Motor neuron (in vitro differentiated cells): Measurements from ENCODE around the gene SGPP1. TPM values are rescaled to one million over a fixed set of nuclear protein-coding genes. Genes with fewer than 3 reads are reported as not detected.
"Not testable (repeated sequence)": the region's sequence is repeated elsewhere in the genome, so short reads cannot be mapped to it uniquely, and the experiment has no call there.

ENCODE experiments used
- ATAC-seq, 8 experiments: fragments of 200-7000 bp; cut with Tn5 transposase; replicated peaks in 6 of 8; 2 replicates each; pipeline ENCODE4 v1.8.0; 2021; ENCODE audit warnings: mild to moderate bottlenecking in 8 of 8, moderate library complexity in 8 of 8
- H3K27ac ChIP-seq, 2 donors: fragments of 250-450 bp; sonication (Bioruptor Pico); 2 replicates each; pipeline ENCODE4 v1.9.0; 2021; ENCODE audit warnings: antibody characterized with exemption in 2 of 2, mild to moderate bottlenecking in 2 of 2, moderate library complexity in 1 of 2
- H3K4me1 ChIP-seq, 2 donors: fragments of 250-450 bp; sonication (Bioruptor Pico); replicated peaks in 1 of 2; 2 replicates each; pipeline ENCODE4 v1.6.1; 2021; ENCODE audit warnings: antibody characterized with exemption in 2 of 2, mild to moderate bottlenecking in 2 of 2, moderate library complexity in 1 of 2
- H3K4me3 ChIP-seq, 5 donors: fragments of 250-450 bp; sonication (Bioruptor Pico); 2 replicates each; pipeline ENCODE4 v1.9.0; 2021; ENCODE audit warnings: antibody characterized with exemption in 5 of 5, mild to moderate bottlenecking in 5 of 5, moderate library complexity in 4 of 5
- WGBS, 10 experiments: fragments of 450-650 bp; shearing (Covaris generic); methylation state at CpG; one replicate each; pipeline ENCODE4 v1.0.0; 2022; 5-methylcytosine and 5-hydroxymethylcytosine counted together
- in situ Hi-C, 9 experiments: fragments of 400-800 bp; cut with MboI; loops; one replicate each; pipeline ENCODE4 v1.15.0; 2021; ENCODE audit warnings: low sequenced_read_pairs in 9 of 9, low pct_unique_long_range_greater_than_20kb in 2 of 9; ENCODE audit not compliant: unreplicated experiment in 9 of 9
- total RNA-seq, 8 experiments: library from RNA; unstranded; fragments of 300-600 nt; gene quantifications; 2 replicates each; pipeline versions ENCODE4 v1.2.3 to v1.2.4, GENCODE V29; 2022

The SGPP1 gene
- total RNA-seq, 8 experiments from 2014 or later: 6.2 to 16.8 (median 8.5) TPM

DNA sequence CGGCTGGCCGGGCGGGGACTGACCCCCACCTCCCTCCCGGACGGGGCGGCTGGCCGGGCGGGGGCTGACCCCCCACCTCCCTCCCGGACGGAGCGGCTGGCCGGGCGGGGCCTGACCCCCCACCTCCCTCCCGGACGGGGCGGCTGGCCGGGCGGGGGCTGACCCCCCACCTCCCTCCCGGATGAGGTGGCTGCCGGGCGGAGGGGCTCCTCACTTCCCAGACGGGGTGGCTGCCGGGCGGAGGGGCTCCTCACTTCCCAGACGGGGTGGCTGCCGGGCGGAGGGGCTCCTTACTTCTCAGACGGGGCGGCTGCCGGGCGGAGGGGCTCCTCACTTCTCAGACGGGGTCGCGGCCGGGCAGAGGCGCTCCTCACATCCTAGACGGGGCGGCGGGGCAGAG is 23.2 kb upstream of the SGPP1 start:
- ATAC-seq, in situ Hi-C loops, H3K27ac ChIP-seq, H3K4me1 ChIP-seq, H3K4me3 ChIP-seq: not testable (repeated sequence)
- no CpG with 5 or more reads among the region's 39 CpGs for WGBS, 10 experiments

DNA sequence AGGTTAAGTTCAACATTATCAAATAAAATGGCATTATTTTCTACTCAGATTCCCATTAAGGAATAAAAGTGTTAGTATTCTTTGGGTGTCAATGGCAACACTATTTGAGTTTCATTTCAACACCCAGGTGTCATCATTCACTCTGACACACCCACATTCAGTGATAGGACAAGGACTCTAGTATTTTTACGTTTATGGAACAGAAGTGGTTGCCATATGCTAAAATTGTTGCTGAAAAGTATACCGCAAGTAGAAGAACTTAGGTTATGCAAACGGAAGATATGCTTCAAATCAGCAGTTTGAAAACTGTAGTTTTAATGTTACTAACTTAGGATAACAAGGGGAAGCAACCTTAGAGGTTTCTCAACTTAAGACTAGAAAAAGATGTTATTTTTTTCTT is 20.0 kb upstream of the SGPP1 start:
- in situ Hi-C loops: no loop called here
- WGBS, 10 experiments: 27 to 100% (median 67%) methylated on average over 2 to 3 of the region's 3 CpGs; no CpG with 5 or more reads in 1 of the 10 experiments
- H3K4me1 ChIP-seq: no peaks in the 10 kb centered on the region
- ATAC-seq: no peak
- H3K4me3 ChIP-seq: no peak overlapping the region
- H3K27ac ChIP-seq: no peak overlapping the region

DNA sequence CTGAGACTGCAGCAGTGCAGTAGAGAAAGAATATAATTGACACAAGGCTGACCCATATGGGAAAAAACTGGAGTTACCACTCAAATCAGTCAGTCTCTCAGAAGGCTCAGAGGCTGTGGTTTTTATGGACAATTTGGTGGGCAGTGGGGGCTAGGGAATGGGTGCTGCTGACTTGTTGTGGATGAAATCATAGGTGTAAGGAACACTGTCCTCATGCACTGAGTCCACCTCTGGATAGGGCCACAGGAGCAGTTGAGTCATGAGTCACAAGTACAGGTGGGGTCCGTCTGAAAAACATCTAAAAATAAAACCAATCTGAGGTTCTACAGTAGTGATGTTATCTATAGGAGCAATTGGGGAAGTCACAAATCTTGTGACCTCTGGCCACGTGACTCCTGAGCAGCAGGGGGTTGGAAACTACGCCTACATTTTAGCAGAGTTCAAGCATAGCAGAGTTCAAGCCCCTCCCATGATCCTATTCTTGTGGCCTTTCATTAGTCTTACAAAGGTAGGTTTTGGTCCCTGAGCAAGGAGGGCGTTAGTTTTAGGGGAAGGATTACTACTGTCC is 18.1 kb upstream of the SGPP1 start:
- Histone ChIP-seq H3K4me1 (no peaks in the 10 kb centered on the region), H3K4me3 (no peak overlapping the region), H3K27ac (no peak overlapping the region)
- in situ Hi-C loops: no loop called here
- 0 to 70% (median 50%) methylated on average over 1 to 4 of the region's 4 CpGs; no CpG with 5 or more reads in 1 of the 10 experiments for WGBS, 10 experiments
- ATAC-seq: no peak

DNA sequence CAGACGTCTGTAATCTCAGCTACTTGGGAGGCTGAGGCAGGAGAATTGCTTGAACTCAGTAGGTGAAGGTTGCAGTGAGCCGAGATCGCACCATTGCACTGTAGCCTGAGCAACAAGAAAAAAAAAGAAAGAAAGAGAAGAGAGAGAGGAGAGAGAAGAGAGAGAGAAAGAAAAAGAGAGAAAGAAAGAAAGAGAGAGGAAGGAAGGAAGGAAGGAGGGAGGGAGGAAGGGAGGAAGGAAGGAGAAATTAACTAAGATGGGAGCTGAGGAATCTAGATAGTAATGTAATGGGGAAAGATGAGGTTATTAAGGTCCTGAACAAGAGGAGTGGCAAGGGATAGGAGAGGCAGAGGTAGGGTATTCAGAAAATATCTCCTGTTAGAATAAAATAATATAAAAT is 17.4 kb upstream of the SGPP1 start:
- H3K27ac ChIP-seq: no peak overlapping the region
- H3K4me1 ChIP-seq: no peaks in the 10 kb centered on the region
- 41 to 100% (median 81%) methylated on average over 1 to 3 of the region's 3 CpGs; no CpG with 5 or more reads in 2 of the 10 experiments for WGBS, 10 experiments
- H3K4me3 ChIP-seq: no peak overlapping the region
- no peak for ATAC-seq
- in situ Hi-C loops: no loop called here

DNA sequence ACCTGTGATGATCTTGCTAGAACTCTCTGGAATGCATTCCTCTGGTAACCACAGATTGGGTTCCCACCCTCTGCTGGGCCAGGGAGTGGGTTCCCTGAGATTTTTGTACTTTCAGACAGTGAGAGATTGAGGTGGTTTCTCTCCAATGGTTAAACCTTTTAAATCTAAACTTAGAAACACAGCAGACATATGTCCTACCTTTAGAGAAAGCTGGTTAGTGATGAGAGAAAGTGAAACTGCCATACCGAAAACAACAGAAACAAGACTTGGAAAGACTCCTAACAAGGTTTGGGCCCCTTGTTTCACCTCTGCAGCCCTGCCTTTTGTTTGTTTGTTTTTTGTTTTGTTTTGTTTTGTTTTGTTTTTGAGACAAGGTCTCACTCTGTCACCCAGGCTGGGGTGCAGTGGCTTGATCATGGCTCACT is 9.7 kb upstream of the SGPP1 start:
- no peaks in the 10 kb centered on the region for H3K4me1 ChIP-seq
- H3K27ac ChIP-seq: no peak overlapping the region
- in situ Hi-C loops: no loop called here
- ATAC-seq: no peak
- WGBS, 10 experiments: 67 to 100% (median 100%) methylated on average over 1 of the region's 1 CpG; no CpG with 5 or more reads in 1 of the 10 experiments
- H3K4me3 ChIP-seq: no peak overlapping the region

DNA sequence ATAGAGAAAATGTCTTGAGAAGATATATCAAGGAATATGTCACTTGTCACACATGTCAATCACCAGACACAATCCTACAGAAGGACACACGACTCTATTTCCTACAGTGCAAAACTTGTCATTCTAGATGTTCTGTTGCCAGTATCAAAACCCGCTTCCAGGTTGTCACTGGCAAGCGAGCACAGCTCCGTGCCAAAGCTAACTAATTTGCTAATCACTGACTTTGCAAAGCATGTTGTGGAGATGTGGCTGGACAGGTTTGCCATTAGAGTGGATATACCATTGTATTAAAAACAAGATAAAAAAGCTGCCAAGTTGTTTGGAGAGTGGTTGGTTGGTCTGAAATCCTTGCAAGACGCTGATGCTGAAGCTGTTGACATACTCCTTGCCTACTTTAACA is 7.9 kb upstream of the SGPP1 start:
- in situ Hi-C loops: no loop called here
- ATAC-seq: no peak
- WGBS, 10 experiments: 65 to 100% (median 86%) methylated on average over 1 to 5 of the region's 5 CpGs; no CpG with 5 or more reads in 3 of the 10 experiments
- Histone ChIP-seq H3K27ac (no peak overlapping the region), H3K4me3 (no peak overlapping the region), H3K4me1 (no peaks in the 10 kb centered on the region)

DNA sequence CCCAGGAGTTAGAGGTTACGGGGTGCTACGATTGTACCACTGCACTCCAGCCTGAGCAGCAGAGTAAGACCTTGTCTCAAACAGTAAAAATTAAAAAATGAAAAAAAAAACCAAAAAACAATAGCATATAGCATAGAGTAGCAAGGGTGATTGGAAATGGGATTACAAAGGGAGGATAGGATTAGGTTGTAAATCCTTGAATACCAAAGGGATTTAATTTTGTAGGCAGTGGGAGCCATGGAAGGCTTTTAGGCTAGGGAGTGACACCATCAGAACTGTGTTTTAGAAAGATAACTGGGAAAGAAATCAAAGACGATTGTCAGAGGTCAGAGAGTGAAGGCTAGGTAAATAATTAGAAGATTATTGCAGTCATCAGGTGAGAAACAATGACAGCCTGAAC is 2.8 kb upstream of the SGPP1 start:
- Histone ChIP-seq H3K27ac (no peak overlapping the region), H3K4me1 (peaks cover 3 to 4% of the 10 kb centered on the region in 2 donors), H3K4me3 (no peak overlapping the region)
- in situ Hi-C loops: no loop called here
- ATAC-seq: no peak
- 0 to 100% (median 82%) methylated on average over 1 to 3 of the region's 3 CpGs for WGBS, 10 experiments

DNA sequence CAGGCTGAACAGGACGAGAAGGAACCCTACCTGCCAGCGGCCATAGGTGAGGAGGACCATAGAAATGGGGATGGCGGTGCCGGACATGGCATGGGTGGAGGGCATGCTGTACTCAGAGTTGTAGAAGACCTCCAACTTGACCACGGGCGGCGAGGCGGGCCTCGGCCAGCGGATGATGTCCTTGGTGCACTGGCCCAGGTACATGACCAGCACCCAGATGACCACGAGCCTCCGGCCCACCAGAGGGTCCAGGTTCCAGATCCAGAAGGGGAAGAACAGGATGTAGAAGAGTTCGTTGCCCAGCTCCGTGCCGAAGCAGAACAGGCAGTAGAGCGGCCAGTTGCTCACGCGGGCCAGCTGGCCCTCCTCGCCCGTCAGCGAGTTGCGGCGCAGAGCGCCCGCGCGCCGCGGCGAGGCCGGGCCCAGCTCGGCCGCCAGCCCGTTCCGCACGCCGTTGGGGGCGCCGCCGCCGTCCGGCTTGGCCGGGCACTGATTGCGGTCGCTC is 582 bp downstream of the SGPP1 start:
- 0 to 10% (median 0%) methylated on average over 2 to 15 of the region's 45 CpGs; no CpG with 5 or more reads in 1 of the 10 experiments for WGBS, 10 experiments
- Histone ChIP-seq H3K4me3 (peak overlapping the region; percentile 56 to 94 (median 77)), H3K4me1 (peaks cover 6 to 10% of the 10 kb centered on the region in 2 donors), H3K27ac (peak overlapping the region; percentile 53 to 65)
- ATAC-seq: peak; percentile 68 to 81 (median 76)
- in situ Hi-C loops: no loop called here

DNA sequence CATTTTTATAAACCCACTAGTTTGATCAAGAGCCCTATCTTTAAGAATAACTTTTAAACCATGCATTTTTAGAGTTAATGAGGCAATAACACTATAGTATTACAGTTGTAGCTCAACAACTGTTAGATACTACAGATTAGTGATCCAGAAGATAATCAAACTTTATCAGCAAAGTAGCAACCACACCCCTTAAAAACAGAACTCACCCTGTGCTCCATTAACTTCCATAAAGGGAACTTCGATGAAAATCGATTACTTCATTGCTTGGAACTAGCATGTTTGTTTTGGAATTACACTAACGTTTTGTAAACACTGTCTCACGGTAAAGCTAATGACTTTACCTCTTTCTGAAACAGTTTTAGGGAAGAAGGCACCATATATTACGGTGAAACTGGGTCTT is 1.4 kb downstream of the SGPP1 start:
- Histone ChIP-seq H3K27ac (no peak overlapping the region), H3K4me1 (peaks cover 6 to 10% of the 10 kb centered on the region in 2 donors), H3K4me3 (peak overlapping the region; percentile 56 to 94 (median 77))
- in situ Hi-C loops: no loop called here
- 0 to 25% (median 9%) methylated on average over 1 to 5 of the region's 5 CpGs; no CpG with 5 or more reads in 2 of the 10 experiments for WGBS, 10 experiments
- no peak for ATAC-seq

DNA sequence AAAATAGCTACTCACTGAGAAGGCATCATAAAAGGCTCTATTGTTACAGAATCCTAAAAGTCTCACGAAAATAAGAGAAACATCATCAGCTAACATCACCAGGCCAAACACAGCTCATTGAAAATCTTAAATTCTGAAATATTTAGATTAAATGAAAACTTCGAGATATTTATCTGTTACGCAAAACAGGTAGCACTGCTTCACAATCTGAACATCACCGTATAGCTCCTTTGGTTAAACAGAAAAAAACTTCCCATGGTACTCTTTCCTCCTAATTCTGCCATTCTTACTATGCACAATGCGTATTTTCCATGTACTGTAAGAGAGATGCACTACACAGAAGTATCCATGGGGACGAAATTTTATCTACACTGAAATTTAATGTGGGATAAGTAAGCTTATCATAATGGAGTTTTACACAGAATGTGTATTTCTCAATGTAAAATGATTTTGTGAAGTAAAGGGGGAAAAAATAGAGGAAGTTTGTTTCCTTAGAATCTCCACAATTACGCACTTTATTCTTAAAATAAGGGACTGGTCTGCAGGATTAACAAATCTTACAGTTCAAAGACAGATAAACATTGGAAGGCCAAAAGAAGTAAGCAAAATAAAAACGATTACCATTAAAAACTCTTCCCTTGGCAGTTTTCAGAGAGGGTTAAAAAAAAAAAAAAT is 1.9 kb downstream of the SGPP1 start:
- 36 to 65% (median 54%) methylated on average over 3 to 8 of the region's 8 CpGs for WGBS, 10 experiments

DNA sequence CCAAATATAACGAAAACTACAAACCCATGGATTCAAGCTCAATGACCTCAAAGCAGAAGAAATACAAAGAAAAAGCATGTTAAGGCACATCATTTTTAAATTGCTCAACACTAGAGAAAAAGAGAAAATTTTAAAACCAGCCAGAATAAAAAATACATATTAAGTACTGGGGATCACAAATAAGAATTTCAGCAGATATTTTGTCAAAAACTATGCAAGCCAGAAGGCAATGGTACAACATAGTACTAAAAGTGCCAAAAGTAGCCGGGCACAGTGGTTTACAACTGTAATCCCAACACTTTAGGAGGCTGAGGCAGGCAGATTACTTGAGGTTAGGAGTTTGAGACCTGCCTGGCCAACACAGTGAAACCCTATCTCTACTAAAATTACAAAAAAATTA is 10.2 kb downstream of the SGPP1 start:
- in situ Hi-C loops: no loop called here
- Histone ChIP-seq H3K27ac (no peak overlapping the region), H3K4me1 (no peaks in the 10 kb centered on the region), H3K4me3 (no peak overlapping the region)
- no peak for ATAC-seq
- 55 to 100% (median 90%) methylated on average over 1 to 2 of the region's 2 CpGs for WGBS, 10 experiments

More for the DNA sequence above, 1.9 kb downstream of the SGPP1 start:
- Histone ChIP-seq H3K4me1 (peaks cover 6 to 10% of the 10 kb centered on the region in 2 donors), H3K4me3 (peak overlapping the region; percentile 56 to 94 (median 77)), H3K27ac (no peak overlapping the region)
- no peak for ATAC-seq
- in situ Hi-C loops: no loop called here

DNA sequence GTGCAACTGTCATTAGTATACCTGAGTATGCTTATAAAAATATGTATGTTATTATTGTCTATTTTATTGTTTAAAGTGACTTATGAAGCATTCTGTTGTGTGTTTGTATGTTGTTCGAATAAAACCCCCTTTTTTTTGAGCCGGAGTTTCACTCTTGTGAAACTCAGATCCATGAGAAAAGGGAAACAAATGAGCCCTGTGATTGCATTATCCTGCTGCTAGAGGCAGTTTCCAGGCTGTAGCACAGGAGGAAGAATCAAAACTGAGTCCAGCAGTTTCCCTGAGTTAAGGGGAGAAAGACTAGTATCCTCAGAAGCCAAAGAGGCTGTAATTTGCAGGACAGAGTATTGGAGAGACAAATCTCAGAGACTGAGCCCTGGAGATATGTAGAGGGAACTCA is 12.5 kb downstream of the SGPP1 start:
- in situ Hi-C loops: no loop called here
- H3K4me1 ChIP-seq: no peaks in the 10 kb centered on the region
- H3K27ac ChIP-seq: no peak overlapping the region
- H3K4me3 ChIP-seq: no peak overlapping the region
- WGBS, 10 experiments: 63 to 100% (median 90%) methylated on average over 1 to 2 of the region's 2 CpGs; no CpG with 5 or more reads in 1 of the 10 experiments
- no peak for ATAC-seq

DNA sequence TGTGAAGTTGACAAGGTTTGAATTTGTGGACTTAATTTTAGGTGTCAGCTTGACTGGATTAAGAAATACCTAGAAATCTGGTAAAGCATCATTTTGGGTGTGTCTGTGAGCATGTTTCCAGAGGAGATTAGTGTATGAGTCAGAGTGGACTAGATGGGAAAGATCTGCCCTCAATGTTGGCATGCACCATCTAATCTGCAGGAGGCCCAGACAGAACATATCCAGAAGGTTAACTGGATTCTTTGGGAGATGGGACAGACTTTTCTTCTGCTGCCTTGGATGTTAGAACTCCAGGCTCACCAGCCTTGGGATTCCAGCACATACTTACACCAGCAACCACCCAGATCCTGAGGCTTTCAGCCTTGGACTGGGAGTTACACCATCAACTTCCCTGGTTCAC is 14.1 kb downstream of the SGPP1 start:
- peak in 3 of 8 experiments; percentile 36 to 98 (median 92) for ATAC-seq
- Histone ChIP-seq H3K4me1 (no peaks in the 10 kb centered on the region), H3K4me3 (no peak overlapping the region), H3K27ac (no peak overlapping the region)
- in situ Hi-C loops: no loop called here
